GM23338 (cell line): ENCODE measurements around the gene HEATR1. TPM values are rescaled to one million over a fixed set of nuclear protein-coding genes. Genes with fewer than 3 reads are reported as not detected.

Experiments used
- ATAC-seq: fragments of 200-7000 bp; cut with Tn5 transposase; 3 replicates; pipeline ENCODE4 v1.9.1; 2020
- DNase-seq: peaks from one replicate; pipeline ENCODE4 v3.0.0-alpha.2; 2015; ENCODE audit warnings: low spot score
- H2AFZ ChIP-seq: fragments of 200-600 bp; sonication (generic); 2 replicates; pipeline ENCODE4 v1.8.0; 2016; ENCODE audit warnings: antibody characterized with exemption, mild to moderate bottlenecking, moderate library complexity
- H3F3A ChIP-seq: fragments of 200-600 bp; sonication (generic); replicated peaks from 2 replicates; pipeline ENCODE4 v1.8.0; 2017; ENCODE audit warnings: antibody characterized with exemption, mixed run types, low read depth
- H3K27ac ChIP-seq: fragments of 200-600 bp; sonication (generic); 2 replicates; pipeline ENCODE4 v1.6.1; 2016; ENCODE audit warnings: low read depth
- H3K27me3 ChIP-seq: fragments of 200-600 bp; sonication (generic); 2 replicates; pipeline ENCODE4 v1.8.0; 2016; ENCODE audit warnings: mild to moderate bottlenecking, mixed run types, moderate library complexity; ENCODE audit not compliant: insufficient read depth
- H3K36me3 ChIP-seq: fragments of 200-600 bp; sonication (generic); 2 replicates; pipeline ENCODE4 v1.8.0; 2016; ENCODE audit warnings: mild to moderate bottlenecking; ENCODE audit not compliant: insufficient read depth
- H3K4me1 ChIP-seq: fragments of 200-600 bp; sonication (generic); 2 replicates; pipeline ENCODE4 v1.8.0; 2016; ENCODE audit warnings: mild to moderate bottlenecking, moderate library complexity; ENCODE audit not compliant: insufficient read depth
- H3K4me2 ChIP-seq: fragments of 200-600 bp; sonication (generic); 2 replicates; pipeline ENCODE4 v1.7.1; 2017; ENCODE audit warnings: mixed run types
- H3K4me3 ChIP-seq: fragments of 200-600 bp; sonication (generic); 2 replicates; pipeline ENCODE4 v1.6.1; 2016; ENCODE audit warnings: mixed run types
- H3K79me2 ChIP-seq: fragments of 200-600 bp; sonication (generic); replicated peaks from 2 replicates; pipeline ENCODE4 v1.8.0; 2017; ENCODE audit warnings: mild to moderate bottlenecking; ENCODE audit not compliant: insufficient read depth
- H3K9me2 ChIP-seq: fragments of 200-600 bp; sonication (generic); 2 replicates; pipeline ENCODE4 v1.8.0; 2017; ENCODE audit not compliant: insufficient read depth
- H4K20me1 ChIP-seq: fragments of 200-600 bp; sonication (generic); replicated peaks from 2 replicates; pipeline ENCODE4 v1.8.0; 2017; ENCODE audit warnings: mild to moderate bottlenecking; ENCODE audit not compliant: insufficient read depth
- H3K27ac Mint-ChIP-seq: 2 replicates; pipeline ENCODE4 v1.8.0; 2020; ENCODE audit warnings: inconsistent platforms, mild to moderate bottlenecking, moderate library complexity, mixed read lengths
- H3K27me3 Mint-ChIP-seq: 3 replicates; pipeline ENCODE4 v1.8.0; 2022; ENCODE audit warnings: low read depth, mild to moderate bottlenecking, moderate library complexity, mixed read lengths, inconsistent platforms; ENCODE audit not compliant: insufficient read depth, poor library complexity
- H3K36me3 Mint-ChIP-seq: 3 replicates; pipeline ENCODE4 v1.8.0; 2021; ENCODE audit warnings: low read depth, mild to moderate bottlenecking, inconsistent platforms, moderate library complexity, mixed read lengths
- H3K4me1 Mint-ChIP-seq: 3 replicates; pipeline ENCODE4 v1.8.0; 2020; ENCODE audit warnings: mild to moderate bottlenecking, inconsistent platforms, mixed read lengths
- H3K4me3 Mint-ChIP-seq: 3 replicates; pipeline ENCODE4 v1.8.0; 2021; ENCODE audit warnings: moderate library complexity, mild to moderate bottlenecking, inconsistent platforms, mixed read lengths
- H3K9me3 Mint-ChIP-seq: 3 replicates; pipeline ENCODE4 v1.8.0; 2020; ENCODE audit warnings: moderate library complexity, mild to moderate bottlenecking, inconsistent platforms, mixed read lengths
- CREB1 ChIP-seq: fragments of 250-450 bp; sonication (Bioruptor Pico); IDR thresholded peaks from 2 replicates; pipeline ENCODE4 v1.5.0; 2020; ENCODE audit warnings: low read depth, mild to moderate bottlenecking, moderate library complexity
- EZH2 ChIP-seq: fragments of 200-600 bp; sonication (generic); IDR thresholded peaks from one replicate; pipeline ENCODE4 v1.8.0; 2017; ENCODE audit warnings: antibody characterized with exemption, mild to moderate bottlenecking, low read depth; ENCODE audit not compliant: unreplicated experiment
- NANOG ChIP-seq: IDR thresholded peaks from 2 replicates; pipeline ENCODE4 v1.6.1; 2016; ENCODE audit warnings: antibody characterized with exemption, borderline replicate concordance
- POLR2AphosphoS5 ChIP-seq: IDR thresholded peaks from 2 replicates; pipeline ENCODE4 v1.6.1; 2016; ENCODE audit warnings: antibody characterized with exemption, low read depth
- ZNF331 ChIP-seq: fragments of 250-450 bp; sonication (Bioruptor Pico); IDR thresholded peaks from 2 replicates; pipeline ENCODE4 v1.5.0; 2020; ENCODE audit warnings: low read depth, mild to moderate bottlenecking, moderate library complexity
- polyA plus RNA-seq: library from polyadenylated mRNA; unstranded; fragments of >200 nt; fragmentation: Nextera tagmentation; extraction: Ambion mirVana; gene quantifications from 2 replicates; pipeline ENCODE4 v1.2.1, GENCODE V29; 2016
- total RNA-seq: library from RNA; depleted of rRNA; stranded (reverse); fragments of >200 nt; shearing (Covaris generic); gene quantifications from 2 replicates; pipeline ENCODE4 v1.2.3, GENCODE V29; 2014
- TF ChIP-seq, protein P1 (sequence below), 2 experiments: fragments of 200-600 bp in 1 of 2; sonication (generic) in 1 of 2; conservative IDR thresholded peaks; 2 replicates each; pipeline versions ENCODE4 v1.5.1 to v1.6.1; 2016 to 2017; ENCODE audit warnings: antibody characterized with exemption in 2 of 2, low read depth in 2 of 2, mild to moderate bottlenecking in 2 of 2, moderate library complexity in 1 of 2
- TF ChIP-seq, protein P2 (sequence below): fragments of 250-450 bp; sonication (Bioruptor Pico); IDR thresholded peaks from 2 replicates; pipeline ENCODE4 v1.5.0; 2020; ENCODE audit warnings: mild to moderate bottlenecking, moderate library complexity

HEATR1 gene
- total and polyA plus RNA-seq, 2 experiments from 2014 or later: 17.2 to 81.1 TPM

DNA sequence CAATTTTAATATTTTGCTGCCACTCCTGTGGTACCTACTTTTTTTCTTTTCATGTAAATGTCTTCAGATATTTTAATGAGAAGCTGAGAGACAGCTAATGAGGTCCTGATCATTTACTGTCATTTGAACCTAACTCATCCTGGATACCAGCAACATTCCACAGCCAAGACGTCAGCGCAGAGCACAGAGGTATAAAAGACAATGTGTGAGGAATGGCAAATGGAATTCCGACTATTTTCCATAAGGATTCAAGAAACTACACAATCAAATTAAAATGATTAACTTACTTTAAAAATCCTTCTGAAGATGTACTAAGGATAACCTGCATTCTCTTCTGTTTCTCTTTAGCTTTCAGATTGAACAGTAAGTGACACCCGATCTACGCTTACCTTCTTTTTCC is 38.8 kb downstream of the HEATR1 start:
- Histone ChIP-seq H3K4me2 (no peak overlapping the region), H3K4me1 (no peaks in the 10 kb centered on the region), H3K9me2 (no peaks in the 10 kb centered on the region), H2AFZ (no peak overlapping the region), H4K20me1 (no peaks in the 10 kb centered on the region; the same call in 1 of the 2 replicates), H3K36me3 (peaks cover 56% of the 10 kb centered on the region), H3K27me3 (no peaks in the 10 kb centered on the region), H3K4me3 (no peak overlapping the region), H3K79me2 (no peaks in the 10 kb centered on the region), H3F3A (no peaks in the 10 kb centered on the region), H3K27ac (no peak overlapping the region; the same call in 1 of the 2 replicates)
- H3K36me3 Mint-ChIP-seq: peaks cover 82% of the 10 kb centered on the region
- no peaks in the 10 kb centered on the region for H3K9me3 Mint-ChIP-seq
- ATAC-seq (no peak), DNase-seq (peak; percentile 6)
- no peaks in the 10 kb centered on the region for H3K4me1 Mint-ChIP-seq
- peaks cover 2% of the 10 kb centered on the region for H3K27me3 Mint-ChIP-seq
- no peak overlapping the region for H3K4me3 Mint-ChIP-seq
- no peak overlapping the region for H3K27ac Mint-ChIP-seq
- no peak for TF ChIP-seq ZNF331 (CRISPR knock-in tag)
- TF ChIP-seq EZH2: no peak
- TF ChIP-seq, protein P1, sequence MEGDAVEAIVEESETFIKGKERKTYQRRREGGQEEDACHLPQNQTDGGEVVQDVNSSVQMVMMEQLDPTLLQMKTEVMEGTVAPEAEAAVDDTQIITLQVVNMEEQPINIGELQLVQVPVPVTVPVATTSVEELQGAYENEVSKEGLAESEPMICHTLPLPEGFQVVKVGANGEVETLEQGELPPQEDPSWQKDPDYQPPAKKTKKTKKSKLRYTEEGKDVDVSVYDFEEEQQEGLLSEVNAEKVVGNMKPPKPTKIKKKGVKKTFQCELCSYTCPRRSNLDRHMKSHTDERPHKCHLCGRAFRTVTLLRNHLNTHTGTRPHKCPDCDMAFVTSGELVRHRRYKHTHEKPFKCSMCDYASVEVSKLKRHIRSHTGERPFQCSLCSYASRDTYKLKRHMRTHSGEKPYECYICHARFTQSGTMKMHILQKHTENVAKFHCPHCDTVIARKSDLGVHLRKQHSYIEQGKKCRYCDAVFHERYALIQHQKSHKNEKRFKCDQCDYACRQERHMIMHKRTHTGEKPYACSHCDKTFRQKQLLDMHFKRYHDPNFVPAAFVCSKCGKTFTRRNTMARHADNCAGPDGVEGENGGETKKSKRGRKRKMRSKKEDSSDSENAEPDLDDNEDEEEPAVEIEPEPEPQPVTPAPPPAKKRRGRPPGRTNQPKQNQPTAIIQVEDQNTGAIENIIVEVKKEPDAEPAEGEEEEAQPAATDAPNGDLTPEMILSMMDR (conservative IDR thresholded peaks at IDR 0.05; ENCODE audit: low read depth in 2 of 2): no peak
- no peak for TF ChIP-seq CREB1 (CRISPR knock-in tag)
- TF ChIP-seq NANOG: no peak
- no peak for TF ChIP-seq POLR2AphosphoS5

DNA sequence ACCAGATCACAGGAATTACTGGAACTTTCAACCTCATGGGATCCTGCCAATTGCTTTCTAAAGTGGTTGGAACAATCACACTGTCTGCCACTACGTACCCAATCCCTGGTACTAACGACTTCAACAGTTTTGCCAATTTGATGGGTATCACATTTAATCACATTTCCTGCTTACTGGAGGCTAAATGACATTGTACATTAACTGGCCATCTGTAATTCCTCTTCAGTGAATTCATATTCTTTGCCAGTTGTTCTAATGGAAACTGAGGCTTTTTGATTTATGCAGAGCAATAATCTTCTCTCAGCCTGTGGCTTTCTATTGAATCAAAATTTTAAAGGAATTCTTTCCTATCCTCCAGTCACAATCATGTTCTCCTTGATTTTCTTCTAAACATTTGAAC is 42.3 kb downstream of the HEATR1 start:
- TF ChIP-seq, protein P2, sequence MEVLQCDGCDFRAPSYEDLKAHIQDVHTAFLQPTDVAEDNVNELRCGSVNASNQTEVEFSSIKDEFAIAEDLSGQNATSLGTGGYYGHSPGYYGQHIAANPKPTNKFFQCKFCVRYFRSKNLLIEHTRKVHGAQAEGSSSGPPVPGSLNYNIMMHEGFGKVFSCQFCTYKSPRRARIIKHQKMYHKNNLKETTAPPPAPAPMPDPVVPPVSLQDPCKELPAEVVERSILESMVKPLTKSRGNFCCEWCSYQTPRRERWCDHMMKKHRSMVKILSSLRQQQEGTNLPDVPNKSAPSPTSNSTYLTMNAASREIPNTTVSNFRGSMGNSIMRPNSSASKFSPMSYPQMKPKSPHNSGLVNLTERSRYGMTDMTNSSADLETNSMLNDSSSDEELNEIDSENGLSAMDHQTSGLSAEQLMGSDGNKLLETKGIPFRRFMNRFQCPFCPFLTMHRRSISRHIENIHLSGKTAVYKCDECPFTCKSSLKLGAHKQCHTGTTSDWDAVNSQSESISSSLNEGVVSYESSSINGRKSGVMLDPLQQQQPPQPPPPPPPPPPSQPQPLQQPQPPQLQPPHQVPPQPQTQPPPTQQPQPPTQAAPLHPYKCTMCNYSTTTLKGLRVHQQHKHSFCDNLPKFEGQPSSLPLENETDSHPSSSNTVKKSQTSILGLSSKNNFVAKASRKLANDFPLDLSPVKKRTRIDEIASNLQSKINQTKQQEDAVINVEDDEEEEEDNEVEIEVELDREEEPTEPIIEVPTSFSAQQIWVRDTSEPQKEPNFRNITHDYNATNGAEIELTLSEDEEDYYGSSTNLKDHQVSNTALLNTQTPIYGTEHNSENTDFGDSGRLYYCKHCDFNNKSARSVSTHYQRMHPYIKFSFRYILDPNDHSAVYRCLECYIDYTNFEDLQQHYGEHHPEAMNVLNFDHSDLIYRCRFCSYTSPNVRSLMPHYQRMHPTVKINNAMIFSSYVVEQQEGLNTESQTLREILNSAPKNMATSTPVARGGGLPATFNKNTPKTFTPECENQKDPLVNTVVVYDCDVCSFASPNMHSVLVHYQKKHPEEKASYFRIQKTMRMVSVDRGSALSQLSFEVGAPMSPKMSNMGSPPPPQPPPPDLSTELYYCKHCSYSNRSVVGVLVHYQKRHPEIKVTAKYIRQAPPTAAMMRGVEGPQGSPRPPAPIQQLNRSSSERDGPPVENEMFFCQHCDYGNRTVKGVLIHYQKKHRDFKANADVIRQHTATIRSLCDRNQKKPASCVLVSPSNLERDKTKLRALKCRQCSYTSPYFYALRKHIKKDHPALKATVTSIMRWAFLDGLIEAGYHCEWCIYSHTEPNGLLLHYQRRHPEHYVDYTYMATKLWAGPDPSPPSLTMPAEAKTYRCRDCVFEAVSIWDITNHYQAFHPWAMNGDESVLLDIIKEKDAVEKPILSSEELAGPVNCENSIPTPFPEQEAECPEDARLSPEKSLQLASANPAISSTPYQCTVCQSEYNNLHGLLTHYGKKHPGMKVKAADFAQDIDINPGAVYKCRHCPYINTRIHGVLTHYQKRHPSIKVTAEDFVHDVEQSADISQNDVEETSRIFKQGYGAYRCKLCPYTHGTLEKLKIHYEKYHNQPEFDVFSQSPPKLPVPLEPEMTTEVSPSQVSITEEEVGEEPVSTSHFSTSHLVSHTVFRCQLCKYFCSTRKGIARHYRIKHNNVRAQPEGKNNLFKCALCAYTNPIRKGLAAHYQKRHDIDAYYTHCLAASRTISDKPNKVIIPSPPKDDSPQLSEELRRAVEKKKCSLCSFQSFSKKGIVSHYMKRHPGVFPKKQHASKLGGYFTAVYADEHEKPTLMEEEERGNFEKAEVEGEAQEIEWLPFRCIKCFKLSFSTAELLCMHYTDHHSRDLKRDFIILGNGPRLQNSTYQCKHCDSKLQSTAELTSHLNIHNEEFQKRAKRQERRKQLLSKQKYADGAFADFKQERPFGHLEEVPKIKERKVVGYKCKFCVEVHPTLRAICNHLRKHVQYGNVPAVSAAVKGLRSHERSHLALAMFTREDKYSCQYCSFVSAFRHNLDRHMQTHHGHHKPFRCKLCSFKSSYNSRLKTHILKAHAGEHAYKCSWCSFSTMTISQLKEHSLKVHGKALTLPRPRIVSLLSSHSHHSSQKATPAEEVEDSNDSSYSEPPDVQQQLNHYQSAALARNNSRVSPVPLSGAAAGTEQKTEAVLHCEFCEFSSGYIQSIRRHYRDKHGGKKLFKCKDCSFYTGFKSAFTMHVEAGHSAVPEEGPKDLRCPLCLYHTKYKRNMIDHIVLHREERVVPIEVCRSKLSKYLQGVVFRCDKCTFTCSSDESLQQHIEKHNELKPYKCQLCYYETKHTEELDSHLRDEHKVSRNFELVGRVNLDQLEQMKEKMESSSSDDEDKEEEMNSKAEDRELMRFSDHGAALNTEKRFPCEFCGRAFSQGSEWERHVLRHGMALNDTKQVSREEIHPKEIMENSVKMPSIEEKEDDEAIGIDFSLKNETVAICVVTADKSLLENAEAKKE (CRISPR knock-in tag): no peak
- no peak for TF ChIP-seq ZNF331 (CRISPR knock-in tag)
- Mint-ChIP-seq H3K9me3 (no peaks in the 10 kb centered on the region), H3K27me3 (no peaks in the 10 kb centered on the region), H3K27ac (no peak overlapping the region), H3K4me3 (no peak overlapping the region), H3K4me1 (no peaks in the 10 kb centered on the region), H3K36me3 (peaks cover 77% of the 10 kb centered on the region)
- H4K20me1 ChIP-seq: no peaks in the 10 kb centered on the region; the same call in 1 of the 2 replicates
- peaks cover 65% of the 10 kb centered on the region for H3K36me3 ChIP-seq
- H3F3A ChIP-seq: no peaks in the 10 kb centered on the region
- H2AFZ ChIP-seq: no peak overlapping the region
- H3K4me1 ChIP-seq: no peaks in the 10 kb centered on the region
- DNase-seq (no peak), ATAC-seq (no peak)
- no peak overlapping the region for H3K4me2 ChIP-seq
- H3K27ac ChIP-seq: no peak overlapping the region
- H3K27me3 ChIP-seq: no peaks in the 10 kb centered on the region
- no peak overlapping the region for H3K4me3 ChIP-seq
- H3K79me2 ChIP-seq: no peaks in the 10 kb centered on the region
- no peaks in the 10 kb centered on the region for H3K9me2 ChIP-seq
